Neural progenitor cell (in vitro differentiated cells): ENCODE measurements around the gene GRIN2A. TPM values are rescaled to one million over a fixed set of nuclear protein-coding genes. Genes with fewer than 3 reads are reported as not detected.

Source experiments
- DNase-seq: peaks from one replicate; pipeline ENCODE4 v3.0.0-alpha.2; 2016; ENCODE audit warnings: low spot score
- H2AFZ ChIP-seq: fragments of 200-600 bp; sonication (generic); replicated peaks from 2 replicates; pipeline ENCODE4 v1.6.1; 2016; ENCODE audit warnings: antibody characterized with exemption
- H3F3A ChIP-seq: fragments of 200-600 bp; sonication (generic); 2 replicates; pipeline ENCODE4 v1.6.1; 2016; ENCODE audit warnings: antibody characterized with exemption, low read depth
- H3K27ac ChIP-seq: fragments of 200-600 bp; sonication (generic); 2 replicates; pipeline ENCODE4 v1.5.1; 2016; ENCODE audit warnings: mild to moderate bottlenecking
- H3K27me3 ChIP-seq: fragments of 200-600 bp; sonication (generic); 2 replicates; pipeline ENCODE4 v1.6.1; 2016; ENCODE audit warnings: mild to moderate bottlenecking, moderate library complexity
- H3K36me3 ChIP-seq: fragments of 200-600 bp; sonication (generic); 2 replicates; pipeline ENCODE4 v1.5.1; 2016
- H3K4me1 ChIP-seq: fragments of 200-600 bp; sonication (generic); 2 replicates; pipeline ENCODE4 v1.6.1; 2016; ENCODE audit warnings: mixed run types
- H3K4me2 ChIP-seq: fragments of 200-600 bp; sonication (generic); 2 replicates; pipeline ENCODE4 v1.6.1; 2016
- H3K4me3 ChIP-seq: fragments of 200-600 bp; sonication (generic); 2 replicates; pipeline ENCODE4 v1.5.1; 2016
- H3K79me2 ChIP-seq: fragments of 200-600 bp; sonication (generic); 2 replicates; pipeline ENCODE4 v1.6.1; 2016; ENCODE audit warnings: low read depth
- H3K9ac ChIP-seq: fragments of 200-600 bp; sonication (generic); 2 replicates; pipeline ENCODE4 v1.6.1; 2016
- H3K9me3 ChIP-seq: fragments of 200-600 bp; sonication (generic); 2 replicates; pipeline ENCODE4 v1.5.1; 2016; ENCODE audit warnings: low read depth
- H4K20me1 ChIP-seq: fragments of 200-600 bp; sonication (generic); 2 replicates; pipeline ENCODE4 v1.6.1; 2016; ENCODE audit warnings: low read depth
- H3K27ac Mint-ChIP-seq: 3 replicates; pipeline ENCODE4 v1.8.0; 2021; ENCODE audit warnings: mixed read lengths
- H3K27me3 Mint-ChIP-seq: 2 replicates; pipeline ENCODE4 v1.8.0; 2022; ENCODE audit warnings: low read depth, mild to moderate bottlenecking, inconsistent platforms, moderate library complexity, mixed read lengths; ENCODE audit not compliant: insufficient read depth
- H3K36me3 Mint-ChIP-seq: 3 replicates; pipeline ENCODE4 v1.8.0; 2021; ENCODE audit warnings: mixed read lengths
- H3K4me1 Mint-ChIP-seq: 3 replicates; pipeline ENCODE4 v1.8.0; 2021; ENCODE audit warnings: mixed read lengths
- H3K4me3 Mint-ChIP-seq: 3 replicates; pipeline ENCODE4 v1.8.0; 2021; ENCODE audit warnings: mild to moderate bottlenecking, moderate library complexity, mixed read lengths
- H3K9me3 Mint-ChIP-seq: 3 replicates; pipeline ENCODE4 v1.8.0; 2020; ENCODE audit warnings: mixed read lengths
- CTCF ChIP-seq: fragments of 200-600 bp; sonication (generic); IDR thresholded peaks from 2 replicates; pipeline ENCODE4 v1.5.1; 2017; ENCODE audit warnings: antibody characterized with exemption, mild to moderate bottlenecking
- EZH2 ChIP-seq: fragments of 200-600 bp; sonication (generic); IDR thresholded peaks from 2 replicates; pipeline ENCODE4 v1.6.1; 2017; ENCODE audit warnings: antibody characterized with exemption, mild to moderate bottlenecking, moderate library complexity
- EZH2phosphoT487 ChIP-seq: fragments of 200-600 bp; sonication (generic); IDR thresholded peaks from 2 replicates; pipeline ENCODE4 v1.6.1; 2017; ENCODE audit warnings: antibody characterized with exemption
- total RNA-seq: library from RNA; depleted of rRNA; stranded (reverse); fragments of >200 nt; gene quantifications from 2 replicates; pipeline ENCODE4 v1.2.3, GENCODE V29; 2015; ENCODE audit warnings: low replicate concordance

The GRIN2A gene
- total RNA-seq, 1 donor from 2014 or later: 1.6 TPM

GRCh38 chr16:9802160-9802559, 380.1 kb downstream of the GRIN2A start:
- DNase-seq: no peak
- no peak overlapping the region for H3K4me2 ChIP-seq
- H3K27ac ChIP-seq: no peak overlapping the region
- no peak for TF ChIP-seq CTCF
- TF ChIP-seq EZH2phosphoT487: no peak
- no peak for TF ChIP-seq EZH2
- H3K27ac Mint-ChIP-seq: no peak overlapping the region
- peaks cover 6% of the 10 kb centered on the region for H3K9me3 Mint-ChIP-seq
- no peaks in the 10 kb centered on the region for H3F3A ChIP-seq
- H4K20me1 ChIP-seq: no peaks in the 10 kb centered on the region
- H3K27me3 Mint-ChIP-seq: no peaks in the 10 kb centered on the region
- H3K9me3 ChIP-seq: no peaks in the 10 kb centered on the region
- H3K4me3 ChIP-seq: no peak overlapping the region
- H3K4me1 Mint-ChIP-seq: no peaks in the 10 kb centered on the region
- H3K27me3 ChIP-seq: no peaks in the 10 kb centered on the region
- H3K4me3 Mint-ChIP-seq: no peak overlapping the region
- no peaks in the 10 kb centered on the region for H3K4me1 ChIP-seq
- H3K36me3 Mint-ChIP-seq: no peaks in the 10 kb centered on the region
- no peak overlapping the region for H2AFZ ChIP-seq
- no peaks in the 10 kb centered on the region for H3K36me3 ChIP-seq
- no peak overlapping the region for H3K9ac ChIP-seq
- no peaks in the 10 kb centered on the region for H3K79me2 ChIP-seq

GRCh38 chr16:9801651-9802050, 380.6 kb downstream of the GRIN2A start:
- Histone ChIP-seq H2AFZ (no peak overlapping the region), H3K9ac (no peak overlapping the region), H3K36me3 (no peaks in the 10 kb centered on the region), H3K4me1 (no peaks in the 10 kb centered on the region), H3F3A (no peaks in the 10 kb centered on the region), H3K9me3 (no peaks in the 10 kb centered on the region), H4K20me1 (no peaks in the 10 kb centered on the region), H3K4me3 (no peak overlapping the region), H3K27me3 (no peaks in the 10 kb centered on the region), H3K79me2 (no peaks in the 10 kb centered on the region), H3K4me2 (no peak overlapping the region), H3K27ac (no peak overlapping the region)
- no peaks in the 10 kb centered on the region for H3K36me3 Mint-ChIP-seq
- no peak for TF ChIP-seq CTCF
- no peak for TF ChIP-seq EZH2
- no peak for TF ChIP-seq EZH2phosphoT487
- DNase-seq: no peak
- peaks cover 6% of the 10 kb centered on the region for H3K9me3 Mint-ChIP-seq
- H3K27me3 Mint-ChIP-seq: no peaks in the 10 kb centered on the region
- H3K4me3 Mint-ChIP-seq: no peak overlapping the region
- no peaks in the 10 kb centered on the region for H3K4me1 Mint-ChIP-seq
- no peak overlapping the region for H3K27ac Mint-ChIP-seq

GRCh38 chr16:9800186-9800738, 382.0 kb downstream of the GRIN2A start:
- Histone ChIP-seq H3K36me3 (no peaks in the 10 kb centered on the region), H3K4me1 (no peaks in the 10 kb centered on the region), H3K27ac (no peak overlapping the region), H3K9ac (no peak overlapping the region), H3K4me2 (no peak overlapping the region), H3K9me3 (no peaks in the 10 kb centered on the region), H3K79me2 (no peaks in the 10 kb centered on the region), H3K27me3 (no peaks in the 10 kb centered on the region), H3K4me3 (no peak overlapping the region), H3F3A (no peaks in the 10 kb centered on the region), H2AFZ (no peak overlapping the region), H4K20me1 (no peaks in the 10 kb centered on the region)
- H3K36me3 Mint-ChIP-seq: no peaks in the 10 kb centered on the region
- no peak for TF ChIP-seq EZH2
- TF ChIP-seq EZH2phosphoT487: no peak
- no peak for TF ChIP-seq CTCF
- no peak for DNase-seq
- no peaks in the 10 kb centered on the region for H3K4me1 Mint-ChIP-seq
- H3K9me3 Mint-ChIP-seq: peaks cover 6% of the 10 kb centered on the region
- no peak overlapping the region for H3K4me3 Mint-ChIP-seq
- no peaks in the 10 kb centered on the region for H3K27me3 Mint-ChIP-seq
- no peak overlapping the region for H3K27ac Mint-ChIP-seq
